ENCODE results near the gene SLC9A3. TPM values are rescaled to one million over a fixed set of nuclear protein-coding genes. Genes with fewer than 3 reads are reported as not detected.

SLC9A3 gene
- polyA plus RNA-seq, 1 experiment: 0.76 TPM

- no peak for TF ChIP-seq CTCF (IDR thresholded peaks at IDR 0.05; ENCODE audit: low read depth, low read length)
- Histone ChIP-seq H3K27me3 (ENCODE audit: control insufficient read depth, insufficient read depth, low read length) (peaks cover 38% of the 10 kb centered on the region), H3K27ac (ENCODE audit: low read depth, low read length) (no peak overlapping the region), H3K4me3 (ENCODE audit: low read depth, low read length) (no peak overlapping the region), H3K9me3 (ENCODE audit: control insufficient read depth, insufficient read depth, low read length) (peaks cover 29% of the 10 kb centered on the region)
- DNase-seq (ENCODE audit: low read depth, low spot score): no peak
- ChIA-PET POLR2A (no interaction called here), CTCF (interaction anchor here (1.4 kb wide), 1 partner anchor 251 kb away, joined by 3 read pairs; no protein-coding TSS in a partner anchor)
These were observed 44.0 kb upstream of the SLC9A3 start for GRCh38 chr5:568061-568781.

GRCh38 chr5:567664-568060, 43.4 kb upstream of the SLC9A3 start:
- no peak for TF ChIP-seq CTCF (IDR thresholded peaks at IDR 0.05; ENCODE audit: low read depth, low read length)
- ChIA-PET POLR2A (no interaction called here), CTCF (no interaction called here)
- no peak for DNase-seq (ENCODE audit: low read depth, low spot score)
- no peak overlapping the region for H3K4me3 ChIP-seq (ENCODE audit: low read depth, low read length)
- peaks cover 37% of the 10 kb centered on the region for H3K27me3 ChIP-seq (ENCODE audit: control insufficient read depth, insufficient read depth, low read length)
- no peak overlapping the region for H3K27ac ChIP-seq (ENCODE audit: low read depth, low read length)
- peaks cover 29% of the 10 kb centered on the region for H3K9me3 ChIP-seq (ENCODE audit: control insufficient read depth, insufficient read depth, low read length)

- TF ChIP-seq CTCF (IDR thresholded peaks at IDR 0.05; ENCODE audit: low read depth, low read length): no peak
- H3K4me3 ChIP-seq (ENCODE audit: low read depth, low read length): no peak overlapping the region
- H3K27ac ChIP-seq (ENCODE audit: low read depth, low read length): no peak overlapping the region
- no peak for DNase-seq (ENCODE audit: low read depth, low spot score)
- CTCF ChIA-PET: no interaction called here
- H3K9me3 ChIP-seq (ENCODE audit: control insufficient read depth, insufficient read depth, low read length): peaks cover 29% of the 10 kb centered on the region
- H3K27me3 ChIP-seq (ENCODE audit: control insufficient read depth, insufficient read depth, low read length): peaks cover 33% of the 10 kb centered on the region
- POLR2A ChIA-PET: no interaction called here
These were observed 42.5 kb upstream of the SLC9A3 start for GRCh38 chr5:566636-567309.

GRCh38 chr5:565782-566440, 41.7 kb upstream of the SLC9A3 start:
- CTCF ChIA-PET: no interaction called here
- POLR2A ChIA-PET: no interaction called here
- no peak overlapping the region for H3K27ac ChIP-seq (ENCODE audit: low read depth, low read length)
- peaks cover 37% of the 10 kb centered on the region for H3K27me3 ChIP-seq (ENCODE audit: control insufficient read depth, insufficient read depth, low read length)
- no peak overlapping the region for H3K4me3 ChIP-seq (ENCODE audit: low read depth, low read length)
- DNase-seq (ENCODE audit: low read depth, low spot score): no peak
- TF ChIP-seq CTCF (IDR thresholded peaks at IDR 0.05; ENCODE audit: low read depth, low read length): no peak
- peaks cover 29% of the 10 kb centered on the region for H3K9me3 ChIP-seq (ENCODE audit: control insufficient read depth, insufficient read depth, low read length)

- Histone ChIP-seq H3K9me3 (ENCODE audit: control insufficient read depth, insufficient read depth, low read length) (peaks cover 5% of the 10 kb centered on the region; the same call in 1 of the 2 replicates), H3K27ac (ENCODE audit: low read depth, low read length) (no peak overlapping the region), H3K27me3 (ENCODE audit: control insufficient read depth, insufficient read depth, low read length) (peaks cover 31% of the 10 kb centered on the region), H3K4me3 (ENCODE audit: low read depth, low read length) (no peak overlapping the region)
- ChIA-PET CTCF (no interaction called here), POLR2A (no interaction called here)
- DNase-seq (ENCODE audit: low read depth, low spot score): no peak
- no peak for TF ChIP-seq CTCF (IDR thresholded peaks at IDR 0.05; ENCODE audit: low read depth, low read length)
These were observed 37.2 kb upstream of the SLC9A3 start for GRCh38 chr5:561408-561807.

Measured in AG04450 (cell line).